Stimulated activated CD8-positive, alpha-beta memory T cell treated with anti-CD3 and anti-CD28 coated beads, Interleukin-12 subunit alpha, Interleukin-12 subunit beta, amount 100 ng/mL, for 4 hours (primary cell): ENCODE results near the gene SBDS.
"Not testable (repeated sequence)": the region's sequence is repeated elsewhere in the genome, so short reads cannot be mapped to it uniquely, and the experiment has no call there.

Experiments
- DNase-seq: peaks from one replicate; pipeline ENCODE4 v3.0.0-alpha.2; 2020; ENCODE audit warnings: low read depth

The SBDS gene

DNA sequence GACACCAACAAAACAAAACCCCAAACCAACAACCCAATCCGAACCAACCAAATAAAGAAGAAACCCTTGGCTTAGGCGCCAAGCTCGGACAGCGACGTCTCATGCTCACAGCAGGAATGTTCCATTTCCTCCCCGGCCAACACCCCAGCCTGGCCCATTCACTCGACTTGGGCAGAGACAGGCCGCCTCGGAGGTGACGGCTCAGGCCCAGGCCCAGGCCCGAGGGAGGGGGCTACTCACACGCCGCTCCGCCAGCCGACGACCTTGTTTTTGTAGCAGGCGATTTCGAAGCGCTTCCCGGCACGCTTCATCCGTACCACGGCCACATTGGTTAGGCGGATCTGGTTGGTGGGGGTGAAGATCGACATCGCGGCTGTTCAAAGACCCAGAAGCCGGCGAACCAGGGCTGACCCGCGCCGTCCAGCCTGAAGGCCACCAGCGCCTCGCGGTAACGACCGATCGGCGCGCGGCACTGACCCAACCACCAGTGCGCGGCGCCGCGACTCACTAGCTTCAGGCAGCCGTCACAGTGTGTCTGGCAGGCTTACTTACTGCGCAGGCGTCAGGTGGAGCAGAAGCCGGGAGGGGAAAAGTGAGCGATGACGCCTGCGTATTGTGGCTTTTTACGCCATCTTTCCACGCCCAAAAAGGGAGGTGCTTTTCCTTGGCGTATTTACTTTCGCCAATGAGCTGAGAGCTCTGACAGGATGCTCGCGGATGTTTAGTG, at the start of gene SBDS:
Gene SBDS, minus strand, starts transcription at position 537 of the 727 bp plus-strand sequence. Its CDS starts 169 bp downstream, at position 368.
- peak; percentile 82 for DNase-seq

DNA sequence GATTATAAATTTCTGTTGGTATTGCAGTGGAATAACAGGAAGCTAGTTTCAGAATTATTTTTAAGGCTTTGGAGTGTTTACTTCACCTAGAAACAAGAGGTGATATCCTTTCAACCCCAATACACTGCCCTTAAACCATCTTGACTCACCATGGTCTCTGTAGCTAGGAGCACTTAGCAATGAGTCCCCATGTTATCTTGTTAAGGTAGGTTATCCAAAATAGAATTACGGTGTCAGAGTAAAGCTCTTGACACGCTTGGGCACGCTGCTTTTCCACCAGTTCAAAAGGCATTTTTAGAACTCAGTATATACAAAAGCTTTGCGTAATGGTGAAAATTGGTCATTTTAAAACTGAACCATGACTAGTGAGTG, 48.2 kb upstream of the SBDS start:
- DNase-seq, result not testable (repeated sequence)

DNA sequence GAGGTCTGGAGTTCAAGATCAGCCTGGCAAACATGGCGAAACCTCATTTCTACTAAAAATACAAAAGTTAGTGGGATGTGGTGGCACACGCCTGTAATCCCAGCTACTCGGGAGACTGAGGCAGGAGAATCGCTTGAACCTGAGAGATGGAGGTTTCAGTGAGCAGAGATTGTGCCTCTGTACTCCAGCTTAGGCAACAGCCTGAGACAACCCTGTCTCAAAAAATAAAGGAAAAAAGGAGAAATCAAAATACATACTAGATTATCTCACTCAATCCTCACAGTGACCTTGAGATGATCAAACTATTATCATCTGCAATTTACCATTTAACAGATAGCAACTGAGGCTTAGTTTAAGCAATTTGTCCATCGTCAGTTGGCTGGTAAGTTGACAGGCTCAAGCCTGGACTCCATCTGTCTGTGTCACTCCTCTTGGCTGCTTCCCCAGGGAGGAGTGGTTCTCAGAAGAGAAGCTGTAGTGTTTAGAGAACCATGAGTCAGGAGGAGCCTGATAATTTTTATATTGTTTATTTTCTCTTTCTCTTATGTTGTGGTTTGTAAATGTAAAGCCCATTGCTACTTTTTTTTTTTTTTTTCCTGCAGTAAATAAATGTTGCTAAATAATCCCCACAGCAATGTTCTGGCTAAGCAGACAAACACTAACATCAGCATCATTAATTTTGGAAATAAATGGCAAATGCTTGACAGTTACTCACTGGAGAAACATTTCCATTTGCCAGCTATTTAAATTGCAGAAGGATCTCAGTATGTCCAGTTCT, 47.6 kb upstream of the SBDS start:
- not testable (repeated sequence) for DNase-seq

DNA sequence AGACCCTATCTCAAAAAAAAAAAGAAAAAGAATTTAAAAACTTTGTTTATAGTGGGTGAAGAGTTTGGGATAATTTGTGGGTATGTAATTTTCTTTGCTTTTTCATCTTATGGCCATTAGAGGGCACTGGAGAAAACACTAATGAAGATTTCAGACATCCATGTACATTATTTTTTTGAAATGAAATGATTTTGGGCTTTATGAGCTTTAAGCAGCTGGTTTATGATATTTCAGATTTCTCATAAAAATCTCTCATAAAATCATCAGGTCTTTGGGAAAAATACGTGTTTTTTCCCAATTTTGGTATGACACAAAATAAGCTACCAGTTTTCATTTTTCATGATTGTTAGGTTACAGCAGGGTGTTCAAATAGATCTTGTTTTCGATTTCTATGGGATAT, 45.4 kb upstream of the SBDS start:
- DNase-seq, result not testable (repeated sequence)

GRCh38 chr7:67036432-67037395, 41.3 kb upstream of the SBDS start:
- DNase-seq, result not testable (repeated sequence)

GRCh38 chr7:67033251-67033650, 37.9 kb upstream of the SBDS start:
- DNase-seq, result no peak

- DNase-seq, result not testable (repeated sequence)
Observed at GRCh38 chr7:67031685-67032084, 36.3 kb upstream of the SBDS start.

DNA sequence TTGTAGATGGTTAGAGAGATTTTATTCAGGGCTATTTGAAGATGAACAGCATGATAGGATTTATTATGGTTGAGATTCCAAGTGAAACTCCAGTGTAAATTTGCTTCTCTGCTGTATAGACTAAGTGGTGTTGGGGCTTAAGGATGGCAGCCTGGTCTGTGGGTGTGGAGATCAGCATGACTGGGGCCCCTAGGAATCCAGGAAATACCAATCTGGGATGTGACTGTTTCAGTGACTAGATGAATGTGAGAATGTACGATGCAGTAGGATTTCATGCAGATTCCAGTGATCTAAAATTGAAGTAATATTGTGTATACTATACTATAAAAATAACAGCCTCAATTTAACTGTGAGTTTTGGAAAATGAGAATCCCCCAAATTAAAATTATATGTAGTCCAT, 30.1 kb upstream of the SBDS start:
- not testable (repeated sequence) for DNase-seq

DNA sequence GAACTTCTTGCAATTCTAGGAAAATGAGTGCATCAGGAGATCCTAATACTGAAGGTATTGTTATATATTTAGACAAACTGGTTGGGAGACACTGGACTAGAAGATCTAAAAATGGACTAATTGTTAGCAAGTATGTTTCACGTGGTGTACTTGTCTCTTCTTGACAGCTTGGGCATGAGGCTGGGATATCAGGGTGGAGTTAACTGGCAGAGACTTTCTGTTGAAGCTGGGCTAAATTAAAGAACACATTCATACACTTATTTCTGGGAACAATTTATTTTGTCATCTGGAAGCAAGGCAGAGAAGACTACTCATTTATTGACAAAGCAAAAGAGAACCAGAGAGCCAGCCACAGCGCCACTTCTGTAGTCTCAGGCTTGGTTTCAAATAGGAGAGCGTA, 27.1 kb upstream of the SBDS start:
- DNase-seq, result no peak

DNA sequence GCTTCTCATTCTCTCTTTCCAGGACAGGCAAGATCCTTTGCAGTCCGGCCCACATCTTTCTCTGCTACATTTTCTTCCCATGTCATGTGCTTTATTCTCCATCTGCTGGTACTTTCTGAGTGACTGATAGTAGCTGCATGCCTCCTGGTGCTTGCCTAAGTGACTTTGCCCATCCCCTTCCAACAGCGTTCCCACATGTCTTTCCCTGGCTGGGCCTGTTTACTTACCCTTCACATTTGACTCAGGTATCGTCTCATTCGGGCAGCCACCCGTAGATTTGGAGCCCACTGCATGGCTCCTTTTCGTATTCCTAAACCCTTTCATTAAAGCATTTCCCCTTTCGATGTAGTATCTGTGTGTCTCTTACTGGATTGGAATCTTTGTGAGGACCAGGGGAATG, 25.9 kb upstream of the SBDS start:
- no peak for DNase-seq

- no peak for DNase-seq
Observed at GRCh38 chr7:67019562-67020390, 24.4 kb upstream of the SBDS start.

DNA sequence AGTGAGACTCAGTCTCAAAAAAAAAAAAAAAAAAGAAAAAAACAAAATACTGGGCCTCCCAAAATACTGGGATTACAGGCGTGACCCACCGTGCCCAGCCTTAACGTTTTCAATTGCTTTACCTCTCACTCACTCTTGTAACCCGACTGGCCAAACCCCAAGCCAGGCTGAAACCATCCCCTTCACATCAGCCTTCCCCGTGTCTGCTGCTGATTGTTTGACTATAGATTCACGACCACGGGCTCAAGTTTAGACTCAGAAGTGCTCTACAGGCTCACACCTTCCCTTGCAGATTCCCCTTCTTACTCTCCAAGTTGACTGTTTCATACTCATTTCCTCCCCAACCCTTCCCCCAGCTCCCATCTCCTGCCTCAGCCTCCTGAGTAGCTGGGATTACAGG, 23.6 kb upstream of the SBDS start:
- no peak for DNase-seq

DNA sequence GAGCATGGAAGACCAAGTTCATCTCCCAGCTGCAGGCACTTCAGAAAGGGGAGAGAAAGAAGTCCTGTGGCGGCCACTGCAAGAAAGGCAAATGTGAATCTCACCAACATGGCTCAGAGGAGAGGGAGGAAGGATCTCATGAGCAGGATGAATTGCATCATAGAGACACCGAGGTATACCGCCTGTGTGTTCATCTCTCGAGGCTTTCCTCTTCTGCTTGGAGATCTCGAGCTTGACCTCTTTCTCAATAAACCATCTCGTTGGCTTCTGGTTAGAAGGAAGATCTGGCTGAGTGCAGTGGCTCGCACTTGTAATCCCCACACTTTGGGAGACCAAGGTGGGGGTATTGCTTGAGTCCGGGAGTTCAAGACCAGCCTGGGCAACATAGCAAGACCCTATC, 22.6 kb upstream of the SBDS start:
- DNase-seq, result not testable (repeated sequence)

- DNase-seq, result not testable (repeated sequence)
Observed at GRCh38 chr7:67014076-67014622, 18.8 kb upstream of the SBDS start.

GRCh38 chr7:67009677-67010076, 14.3 kb upstream of the SBDS start:
- not testable (repeated sequence) for DNase-seq

GRCh38 chr7:67008260-67008659, 12.9 kb upstream of the SBDS start:
- DNase-seq, result no peak

GRCh38 chr7:67006965-67007364, 11.6 kb upstream of the SBDS start:
- DNase-seq, result no peak

- DNase-seq, result not testable (repeated sequence)
Observed at GRCh38 chr7:67004145-67004544, 8.8 kb upstream of the SBDS start.

- not testable (repeated sequence) for DNase-seq
Observed at GRCh38 chr7:67000601-67001258, 5.3 kb upstream of the SBDS start.

- peak; percentile 94 for DNase-seq
Observed at GRCh38 chr7:66996444-66997191, 1.2 kb upstream of the SBDS start, which contains the start of gene TYW1. Gene TYW1 (plus strand): TSS chr7:66996833. CDS start chr7:66996979, 146 bp downstream.
